IPS-20b (cell line): Measurements from ENCODE around the gene MAJIN.

Experiments
- H3K27ac ChIP-seq: one replicate; pipeline ENCODE4 v1.5.1; 2013; ENCODE audit warnings: low read length
- H3K27me3 ChIP-seq: 2 replicates; pipeline ENCODE4 v1.6.1; 2013; ENCODE audit warnings: mild to moderate bottlenecking, low read length, inconsistent platforms; ENCODE audit not compliant: insufficient read depth
- H3K36me3 ChIP-seq: 2 replicates; pipeline ENCODE4 v1.6.1; 2013; ENCODE audit warnings: low read depth, mild to moderate bottlenecking, inconsistent platforms, low read length, moderate library complexity; ENCODE audit not compliant: insufficient read depth
- H3K4me1 ChIP-seq: 2 replicates; pipeline ENCODE4 v1.6.1; 2013; ENCODE audit warnings: mild to moderate bottlenecking, control low read depth, inconsistent platforms, low read length, moderate library complexity; ENCODE audit not compliant: insufficient read depth
- H3K4me3 ChIP-seq: 2 replicates; pipeline ENCODE4 v1.5.1; 2013; ENCODE audit warnings: mild to moderate bottlenecking, low read length, inconsistent platforms
- H3K9ac ChIP-seq: 2 replicates; pipeline ENCODE4 v1.6.1; 2013; ENCODE audit warnings: low read depth, mild to moderate bottlenecking, inconsistent platforms, low read length, moderate library complexity
- H3K9me3 ChIP-seq: 2 replicates; pipeline ENCODE4 v1.6.1; 2013; ENCODE audit warnings: mild to moderate bottlenecking, low read depth, low read length, inconsistent platforms; ENCODE audit not compliant: insufficient read depth

The MAJIN gene

DNA sequence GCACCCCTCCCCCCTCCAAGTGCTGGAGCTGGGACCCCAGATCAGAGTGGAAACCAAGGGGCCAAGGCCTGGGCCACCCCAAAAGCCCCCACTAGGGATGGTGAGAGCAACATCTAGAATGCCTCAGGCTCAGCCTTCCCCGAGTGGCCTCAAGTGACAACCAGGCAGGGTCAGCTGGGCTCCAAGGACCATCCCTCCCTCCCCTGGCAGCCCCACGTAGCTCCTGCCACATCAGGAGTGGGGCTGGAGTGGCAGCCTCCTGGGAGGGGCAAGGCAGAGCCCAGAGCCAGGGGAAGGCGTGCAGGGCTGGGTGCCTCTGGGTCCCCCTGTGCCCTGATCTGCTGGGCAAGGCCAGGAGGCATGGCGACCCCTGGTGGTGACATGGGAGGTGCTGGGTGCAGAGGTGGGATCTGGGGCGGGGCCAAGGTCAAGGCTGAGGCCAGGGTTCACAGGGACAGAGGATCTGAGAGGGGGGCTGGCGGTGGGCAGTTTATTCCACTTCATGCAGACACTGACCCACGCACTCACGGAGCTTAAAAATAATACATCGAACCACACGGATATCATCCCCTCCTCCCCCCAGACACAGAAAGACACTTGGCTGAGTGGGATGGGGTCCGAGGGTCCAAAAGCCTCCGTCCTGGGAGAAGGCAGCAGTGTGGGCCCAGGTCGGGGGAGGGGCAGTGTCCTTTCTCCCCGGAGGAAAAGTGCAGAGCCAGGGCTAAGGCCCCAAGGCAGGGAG, 77.7 kb downstream of the MAJIN start:
- no peak overlapping the region; the same call in 1 of the 2 replicates for H3K9ac ChIP-seq
- no peak overlapping the region for H3K4me3 ChIP-seq
- no peak overlapping the region for H3K27ac ChIP-seq

DNA sequence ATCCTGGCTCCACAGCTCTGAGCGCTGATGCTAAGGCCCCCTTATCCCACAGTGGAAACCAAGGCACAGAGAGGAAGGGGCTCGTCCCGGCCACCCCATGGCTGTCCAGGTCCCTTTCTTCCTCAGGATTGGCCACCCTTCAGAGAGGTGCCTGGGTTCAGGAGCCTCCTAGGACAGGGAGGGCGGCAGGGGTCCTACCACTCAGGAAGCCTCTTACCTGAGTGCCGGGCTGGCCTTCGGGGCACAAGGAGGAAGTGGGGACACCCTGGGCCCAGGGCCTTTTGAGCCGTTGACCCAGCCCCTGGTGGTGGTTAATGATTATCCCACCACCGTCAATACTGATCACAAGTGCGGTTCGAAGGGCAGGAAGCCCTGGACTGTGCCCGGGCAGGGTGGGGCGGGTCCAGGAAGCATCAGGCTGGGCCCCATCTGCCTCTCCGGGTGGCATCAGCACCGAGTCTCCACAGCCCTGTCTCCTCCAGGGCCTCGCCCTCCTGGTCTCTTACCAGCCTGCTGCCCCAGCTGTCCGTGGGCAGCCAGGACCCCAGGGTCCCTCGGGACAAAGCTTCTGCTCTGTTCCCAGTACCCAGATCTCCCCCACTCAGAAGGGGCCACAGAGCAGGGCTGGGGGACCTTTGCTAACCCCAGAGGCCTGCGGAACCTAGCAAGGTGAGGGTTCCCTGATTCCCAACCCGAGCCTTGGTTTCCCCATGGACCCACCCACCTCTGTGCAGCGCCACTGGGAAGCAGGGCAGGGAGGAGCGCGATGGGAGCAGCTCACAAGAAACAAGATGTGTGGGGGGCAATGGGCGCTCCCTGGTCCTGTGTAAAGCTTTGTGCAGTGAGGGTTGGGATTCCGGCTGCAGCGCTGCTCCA, 78.5 kb downstream of the MAJIN start:
- Histone ChIP-seq H3K36me3 (peaks cover 9% of the 10 kb centered on the region; the same call in 1 of the 2 replicates), H3K9ac (no peak overlapping the region; the same call in 1 of the 2 replicates), H3K27ac (no peak overlapping the region), H3K4me3 (no peak overlapping the region), H3K9me3 (no peaks in the 10 kb centered on the region), H3K4me1 (no peaks in the 10 kb centered on the region), H3K27me3 (no peaks in the 10 kb centered on the region)

More for the DNA sequence above, 77.7 kb downstream of the MAJIN start:
- no peaks in the 10 kb centered on the region for H3K27me3 ChIP-seq
- no peaks in the 10 kb centered on the region for H3K4me1 ChIP-seq
- no peaks in the 10 kb centered on the region for H3K9me3 ChIP-seq
- H3K36me3 ChIP-seq = peaks cover 9% of the 10 kb centered on the region; the same call in 1 of the 2 replicates

DNA sequence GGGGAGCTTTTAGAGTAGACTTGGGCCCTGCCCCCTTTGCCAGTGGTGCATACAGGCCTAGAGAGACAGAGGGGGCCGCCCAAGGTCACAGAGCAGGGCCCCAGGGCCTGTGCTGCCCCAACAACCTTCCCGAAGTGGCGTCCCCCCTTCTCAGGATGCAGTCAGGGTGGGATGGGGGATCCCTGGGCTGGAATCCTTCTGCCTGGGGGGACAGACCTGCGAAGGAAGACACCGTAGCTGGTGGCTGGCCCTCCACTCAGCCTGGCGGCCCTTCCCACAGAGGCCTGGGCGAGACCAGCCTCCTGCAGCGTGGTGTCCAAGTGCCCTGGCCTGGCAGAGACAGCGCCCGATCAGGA, 79.1 kb downstream of the MAJIN start:
- peaks cover 3% of the 10 kb centered on the region; the same call in 1 of the 2 replicates for H3K4me1 ChIP-seq
- H3K27ac ChIP-seq = no peak overlapping the region
- H3K9me3 ChIP-seq = no peaks in the 10 kb centered on the region
- no peak overlapping the region for H3K4me3 ChIP-seq
- H3K36me3 ChIP-seq = peaks cover 9% of the 10 kb centered on the region; the same call in 1 of the 2 replicates
- no peak overlapping the region for H3K9ac ChIP-seq
- H3K27me3 ChIP-seq = no peaks in the 10 kb centered on the region

DNA sequence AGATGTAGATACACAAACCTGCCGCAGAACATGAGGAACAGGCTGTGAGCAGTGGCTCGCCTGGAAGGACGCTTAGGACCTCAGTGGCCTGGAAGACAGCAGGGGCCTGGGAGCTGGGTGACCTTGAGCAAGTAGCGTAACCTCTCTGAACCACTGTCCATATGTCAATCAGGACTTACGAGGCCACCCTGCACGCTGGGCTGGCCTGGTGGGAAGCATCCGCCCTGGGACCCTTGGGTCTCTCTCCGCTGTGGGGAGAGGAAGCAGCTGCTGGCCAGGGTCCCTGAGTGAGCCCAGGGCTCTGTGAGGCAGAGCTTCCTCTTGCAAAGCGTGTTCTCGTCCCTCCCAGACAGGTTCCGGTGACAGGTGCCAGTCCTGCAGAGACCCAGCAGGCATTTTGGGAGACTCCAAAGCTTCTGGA, 79.5 kb downstream of the MAJIN start:
- H3K9ac ChIP-seq = no peak overlapping the region
- peaks cover 5% of the 10 kb centered on the region; the same call in 1 of the 2 replicates for H3K36me3 ChIP-seq
- no peak overlapping the region for H3K27ac ChIP-seq
- no peak overlapping the region for H3K4me3 ChIP-seq
- peaks cover 3% of the 10 kb centered on the region; the same call in 1 of the 2 replicates for H3K4me1 ChIP-seq
- no peaks in the 10 kb centered on the region for H3K27me3 ChIP-seq
- no peaks in the 10 kb centered on the region for H3K9me3 ChIP-seq

DNA sequence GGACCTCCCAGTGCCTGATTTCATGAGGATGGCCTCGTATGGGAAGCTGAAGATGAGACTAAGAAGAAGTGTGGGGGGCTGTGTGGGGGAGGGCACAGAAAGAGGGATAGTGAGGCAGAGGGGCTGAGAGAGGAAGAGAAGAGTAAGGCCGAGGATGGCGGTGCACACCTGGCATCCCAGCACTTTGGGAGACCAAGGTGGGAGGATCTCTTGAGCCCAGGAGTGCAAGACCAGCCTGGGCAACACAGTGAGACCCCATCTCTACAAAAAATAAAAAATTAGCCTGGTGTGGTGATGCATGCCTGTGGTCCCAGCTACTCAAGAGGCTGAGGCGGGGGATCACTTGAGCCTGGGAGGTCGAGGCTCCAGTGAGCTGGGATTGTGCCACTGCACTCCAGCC, 80.0 kb downstream of the MAJIN start:
- no peaks in the 10 kb centered on the region for H3K9me3 ChIP-seq
- H3K4me1 ChIP-seq = peaks cover 3% of the 10 kb centered on the region; the same call in 1 of the 2 replicates
- H3K36me3 ChIP-seq = no peaks in the 10 kb centered on the region
- H3K9ac ChIP-seq = no peak overlapping the region
- no peak overlapping the region for H3K27ac ChIP-seq
- H3K4me3 ChIP-seq = no peak overlapping the region
- H3K27me3 ChIP-seq = no peaks in the 10 kb centered on the region

DNA sequence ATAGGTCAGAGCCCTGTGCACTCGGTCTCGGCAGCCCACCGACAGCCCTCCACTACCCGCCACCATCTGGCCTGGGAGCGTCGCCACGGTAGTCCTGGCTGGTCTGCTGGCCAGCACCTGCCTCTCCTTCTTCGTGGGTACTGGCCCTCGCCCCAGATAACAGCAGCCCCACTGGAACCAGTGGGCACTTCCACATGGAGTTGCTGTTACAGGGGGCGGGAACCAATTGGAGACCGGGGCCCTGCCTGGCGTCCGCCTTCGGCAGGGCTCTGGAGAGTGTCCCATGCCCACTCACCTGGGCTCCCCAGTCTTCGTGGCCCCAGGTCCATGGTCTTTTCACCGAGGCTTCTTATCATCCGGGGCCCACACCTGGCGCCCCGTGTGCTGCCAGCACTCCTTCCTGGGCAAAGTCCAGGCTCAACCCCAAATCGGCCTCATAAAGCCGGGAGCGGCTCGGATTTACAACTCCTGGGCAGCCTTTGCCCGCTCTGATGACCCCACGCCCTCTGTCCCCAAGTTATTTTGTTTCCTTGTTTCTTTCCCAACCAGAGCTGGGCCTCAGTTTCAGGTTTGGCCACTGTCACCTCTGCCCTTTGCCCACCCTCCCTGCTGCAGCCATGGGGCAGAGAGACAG, 80.6 kb downstream of the MAJIN start:
- no peak overlapping the region for H3K27ac ChIP-seq

DNA sequence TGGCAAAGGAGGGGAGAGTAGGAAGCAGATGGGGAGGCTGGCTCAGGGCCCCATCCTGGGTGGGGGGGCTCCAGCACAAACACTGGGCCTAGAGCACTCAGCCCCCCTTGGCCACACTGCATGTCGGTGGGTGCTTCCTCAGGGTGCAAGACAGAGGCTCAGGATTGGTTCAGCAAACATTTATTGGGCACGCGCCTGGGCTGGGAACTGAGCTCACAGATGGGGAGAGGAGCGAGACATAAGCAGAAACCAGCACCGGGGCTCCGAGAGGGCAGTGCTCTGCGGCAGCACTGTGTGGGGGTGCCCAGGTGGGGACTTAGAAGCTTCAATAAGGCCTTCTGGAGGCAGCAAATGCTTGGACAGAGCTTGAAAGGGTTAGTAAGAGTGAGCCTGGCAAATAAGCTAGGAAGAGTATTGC, 81.4 kb downstream of the MAJIN start:
- Histone ChIP-seq H3K9ac (no peak overlapping the region), H3K4me1 (peaks cover 3% of the 10 kb centered on the region; the same call in 1 of the 2 replicates), H3K27me3 (no peaks in the 10 kb centered on the region), H3K27ac (no peak overlapping the region), H3K4me3 (no peak overlapping the region), H3K36me3 (no peaks in the 10 kb centered on the region), H3K9me3 (no peaks in the 10 kb centered on the region)

More for the DNA sequence above, 80.6 kb downstream of the MAJIN start:
- H3K4me1 ChIP-seq = peaks cover 3% of the 10 kb centered on the region; the same call in 1 of the 2 replicates
- no peak overlapping the region for H3K9ac ChIP-seq
- H3K27me3 ChIP-seq = no peaks in the 10 kb centered on the region
- no peaks in the 10 kb centered on the region for H3K9me3 ChIP-seq
- no peaks in the 10 kb centered on the region for H3K36me3 ChIP-seq
- no peak overlapping the region for H3K4me3 ChIP-seq

DNA sequence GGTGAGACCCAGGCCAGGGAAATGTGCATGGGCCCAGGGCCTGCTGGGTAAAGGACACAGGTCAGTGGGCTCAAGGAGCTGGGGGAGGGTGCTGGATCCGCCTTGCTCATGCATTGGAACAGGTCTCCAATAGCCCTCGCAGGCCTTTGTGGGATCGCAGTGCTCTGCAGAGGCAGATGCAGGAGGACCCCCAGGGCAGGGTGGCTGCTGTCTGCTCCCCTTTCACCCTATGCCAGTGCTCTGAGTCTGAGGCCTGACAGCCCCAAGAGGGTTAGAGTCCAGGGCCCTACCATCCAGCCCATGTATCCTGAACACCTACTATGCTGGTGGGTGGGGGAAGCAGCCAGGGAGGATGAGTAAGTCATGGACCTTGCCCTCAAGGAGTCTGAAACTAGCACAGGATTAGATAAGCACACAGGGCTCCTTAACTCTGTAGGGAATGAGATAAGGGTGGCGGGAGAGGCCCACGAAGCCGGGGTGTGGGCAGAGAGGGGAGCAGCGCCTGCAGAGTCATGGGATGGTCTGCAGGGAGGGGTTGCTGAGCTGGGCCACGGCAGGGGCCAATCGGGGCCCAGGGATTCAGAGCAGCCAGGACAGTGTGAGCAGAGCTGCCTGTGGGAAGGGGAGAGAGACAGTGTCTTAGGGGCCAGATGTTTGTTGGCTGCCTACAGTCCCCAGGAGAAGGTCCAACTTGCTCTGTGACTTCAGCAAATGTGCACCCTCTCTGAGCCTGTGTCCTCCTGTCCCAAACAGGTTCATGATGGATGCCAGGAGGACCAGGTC, 83.0 kb downstream of the MAJIN start:
- H3K27ac ChIP-seq = no peak overlapping the region
- H3K4me1 ChIP-seq = peaks cover 3% of the 10 kb centered on the region; the same call in 1 of the 2 replicates
- H3K9me3 ChIP-seq = no peaks in the 10 kb centered on the region
- H3K9ac ChIP-seq = no peak overlapping the region
- H3K4me3 ChIP-seq = no peak overlapping the region
- no peaks in the 10 kb centered on the region for H3K36me3 ChIP-seq
- no peaks in the 10 kb centered on the region for H3K27me3 ChIP-seq

DNA sequence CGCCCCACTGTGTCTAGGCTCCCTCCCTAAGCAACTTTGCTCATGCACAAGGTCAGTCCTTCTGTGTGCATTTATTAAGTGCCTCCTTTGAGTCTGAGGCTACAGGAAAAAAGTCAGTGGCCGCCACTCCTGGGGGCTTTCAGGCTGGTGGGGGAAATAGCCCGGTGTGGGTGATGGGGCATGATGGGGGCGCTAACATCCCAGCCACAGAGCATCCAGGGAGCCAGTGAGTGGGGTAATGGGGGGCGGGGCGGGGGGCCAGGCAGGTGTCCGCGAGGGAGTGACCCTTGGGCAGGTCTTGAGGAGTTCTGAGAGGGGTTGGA, 83.5 kb downstream of the MAJIN start:
- Histone ChIP-seq H3K4me1 (peaks cover 3% of the 10 kb centered on the region; the same call in 1 of the 2 replicates), H3K36me3 (no peaks in the 10 kb centered on the region), H3K4me3 (peak overlapping the region; percentile 51; the same call in 1 of the 2 replicates), H3K9ac (peak overlapping the region; percentile 62; the same call in 1 of the 2 replicates), H3K9me3 (no peaks in the 10 kb centered on the region), H3K27ac (no peak overlapping the region), H3K27me3 (no peaks in the 10 kb centered on the region)
